Activated CD4-positive, alpha-beta T cell treated with anti-CD3 and anti-CD28 coated beads for 36 hours (primary cell): ENCODE results near the gene OR4K1. TPM values are rescaled to one million over a fixed set of nuclear protein-coding genes. Genes with fewer than 3 reads are reported as not detected.
A peak's percentile ranks its signal among the peaks of the same experiment; 100 is the strongest.
"Not testable (repeated sequence)": the region's sequence is repeated elsewhere in the genome, so short reads cannot be mapped to it uniquely, and the experiment has no call there.

Source experiments
- ATAC-seq: fragments of 200-7000 bp; cut with Tn5 transposase; one replicate; pipeline ENCODE4 v1.10.0; 2021; ENCODE audit warnings: mild to moderate bottlenecking, moderate library complexity
- CTCF ChIA-PET: fragments of 350-600 bp; sonication (Branson Sonifier 250); formaldehyde crosslinking; loops from one replicate; lab custom pipeline; 2021; ENCODE audit warnings: antibody characterized with exemption; lab: Charles Lee
- POLR2A ChIA-PET: fragments of 350-600 bp; sonication (Branson Sonifier 250); formaldehyde crosslinking; loops from one replicate; lab custom pipeline; 2021; ENCODE audit warnings: antibody characterized with exemption, inconsistent platforms; lab: Charles Lee
- DNase-seq: peaks from one replicate; pipeline ENCODE4 v3.0.0-alpha.2; 2020
- H3K27ac Mint-ChIP-seq: one replicate; pipeline ENCODE4 v1.8.0; 2021; ENCODE audit warnings: mixed read lengths
- H3K27me3 Mint-ChIP-seq: one replicate; pipeline ENCODE4 v1.8.0; 2021; ENCODE audit warnings: mixed read lengths
- H3K36me3 Mint-ChIP-seq: one replicate; pipeline ENCODE4 v1.8.0; 2021; ENCODE audit warnings: low read depth, mixed read lengths
- H3K4me1 Mint-ChIP-seq: one replicate; pipeline ENCODE4 v1.8.0; 2021; ENCODE audit warnings: mixed read lengths
- H3K4me3 Mint-ChIP-seq: one replicate; pipeline ENCODE4 v1.8.0; 2021; ENCODE audit warnings: mild to moderate bottlenecking, moderate library complexity, mixed read lengths
- H3K9me3 Mint-ChIP-seq: one replicate; pipeline ENCODE4 v1.8.0; 2021; ENCODE audit warnings: low read depth, mixed read lengths
- intact Hi-C, 2 experiments: fragments of 100-400 bp; cut with DNase I in 1 of 2; cut with micrococcal nuclease in 1 of 2; formaldehyde crosslinking; loops; one replicate each; pipeline versions ENCODE4 v1.14.2 to v1.15.1; 2022 to 2024; cut with DNase I, micrococcal nuclease
- total RNA-seq, 2 experiments: library from RNA; stranded (reverse); gene quantifications; one replicate each; pipeline ENCODE4 v1.2.3, GENCODE V29; 2021

Gene OR4K1
- total RNA-seq, 2 experiments from 2014 or later, result not detected

GRCh38 chr14:19947413-19948090, 16.8 kb downstream of the OR4K1 start:
- ATAC-seq, result no peak
- POLR2A ChIA-PET, result no interaction called here
- no peak overlapping the region for H3K4me3 Mint-ChIP-seq

GRCh38 chr14:19949218-19949617, 18.5 kb downstream of the OR4K1 start:
- H3K9me3 Mint-ChIP-seq, result peaks cover 2% of the 10 kb centered on the region
- POLR2A ChIA-PET, result no interaction called here
- no peak for DNase-seq
- no peaks in the 10 kb centered on the region for H3K4me1 Mint-ChIP-seq
- no peak overlapping the region for H3K27ac Mint-ChIP-seq
- no peak for ATAC-seq
- no peaks in the 10 kb centered on the region for H3K36me3 Mint-ChIP-seq
- H3K4me3 Mint-ChIP-seq, result no peak overlapping the region
- intact Hi-C loops, result no loop called here
- CTCF ChIA-PET, result no interaction called here
- no peaks in the 10 kb centered on the region for H3K27me3 Mint-ChIP-seq

More at GRCh38 chr14:19947413-19948090, 16.8 kb downstream of the OR4K1 start:
- intact Hi-C loops, result no loop called here
- Mint-ChIP-seq H3K4me1 (no peaks in the 10 kb centered on the region), H3K36me3 (no peaks in the 10 kb centered on the region), H3K27me3 (no peaks in the 10 kb centered on the region), H3K27ac (no peak overlapping the region), H3K9me3 (peaks cover 2% of the 10 kb centered on the region)
- no peak for DNase-seq
- CTCF ChIA-PET, result interaction anchor here (0.6 kb wide), 1 partner anchor 275 kb away, joined by 3 read pairs; no protein-coding TSS in a partner anchor

DNA sequence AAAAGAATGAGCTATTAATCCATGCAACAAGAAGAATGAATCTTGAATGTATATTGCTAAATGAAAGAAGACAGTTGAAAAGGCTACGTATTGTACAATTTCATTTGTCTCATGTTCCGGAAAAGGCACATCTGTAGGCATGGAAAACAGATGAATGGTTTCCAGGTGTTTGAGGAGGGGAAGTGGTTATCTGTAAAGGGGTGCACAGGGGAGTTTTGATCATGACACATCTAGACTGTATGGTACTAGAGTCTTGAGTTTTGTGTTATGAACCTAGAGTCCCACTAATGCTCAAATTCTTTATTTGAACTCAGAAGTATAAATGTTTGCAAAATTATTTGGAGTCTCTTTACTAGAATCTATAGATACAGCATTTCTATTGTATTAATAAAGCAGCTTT, 39.0 kb downstream of the OR4K1 start:
- intact Hi-C loops, POLR2A ChIA-PET, H3K4me3 Mint-ChIP-seq, DNase-seq, CTCF ChIA-PET, H3K27me3 Mint-ChIP-seq, H3K9me3 Mint-ChIP-seq, H3K36me3 Mint-ChIP-seq, ATAC-seq, H3K27ac Mint-ChIP-seq: not testable (repeated sequence)
- peaks cover 28% of the 10 kb centered on the region for H3K4me1 Mint-ChIP-seq

GRCh38 chr14:19974844-19975243, 44.1 kb downstream of the OR4K1 start:
- Mint-ChIP-seq H3K4me1 (peaks cover 32% of the 10 kb centered on the region), H3K27me3 (no peaks in the 10 kb centered on the region), H3K27ac (no peak overlapping the region), H3K4me3 (no peak overlapping the region), H3K9me3 (peaks cover 11% of the 10 kb centered on the region), H3K36me3 (no peaks in the 10 kb centered on the region)
- CTCF ChIA-PET, result no interaction called here
- DNase-seq (peak; percentile 6), ATAC-seq (peak; percentile 36)
- intact Hi-C loops, result no loop called here
- POLR2A ChIA-PET, result no interaction called here

- Mint-ChIP-seq H3K4me3 (no peak within 1 kb of the TSS), H3K27me3 (no peaks in the 10 kb centered on the region), H3K36me3 (no peaks in the 10 kb centered on the region), H3K27ac (no peak within 1 kb of the TSS), H3K4me1 (peaks cover 34% of the 10 kb centered on the region), H3K9me3 (peaks cover 12% of the 10 kb centered on the region)
- POLR2A ChIA-PET, result no interaction called here
- CTCF ChIA-PET, result no interaction called here
- DNase-seq (no peak), ATAC-seq (no peak)
- intact Hi-C loops, result no loop called here
Measured at GRCh38 chr14:19975291-19975690, 44.6 kb downstream of the OR4K1 start, which contains the start of gene OR4K15. Gene OR4K15, plus strand, starts transcription at chr14:19975591. Its CDS starts 0 bp downstream, at chr14:19975591.

Other genes with a start within 250 kb of the OR4K1 start
- gene OR11H2, start 217.0 kb upstream of the OR4K1 start, total RNA-seq, result not detected
- gene OR4Q3, start 187.3 kb upstream of the OR4K1 start, total RNA-seq, result not detected
- gene OR4M1, start 157.4 kb upstream of the OR4K1 start, total RNA-seq, result not detected
- not detected for gene OR4N2, start 127.1 kb upstream of the OR4K1 start, total RNA-seq
- gene OR4K2, start 55.8 kb upstream of the OR4K1 start, total RNA-seq, result not detected
- not detected for gene OR4K5, start 10.3 kb upstream of the OR4K1 start, total RNA-seq
- not detected for gene OR4K15, start 44.7 kb downstream of the OR4K1 start, total RNA-seq
- not detected for gene OR4Q2, start 71.2 kb downstream of the OR4K1 start, total RNA-seq
- not detected for gene OR4K14, start 88.4 kb downstream of the OR4K1 start, total RNA-seq
- gene OR4K13, start 105.1 kb downstream of the OR4K1 start, total RNA-seq, result not detected
- not detected for gene OR4L1, start 129.1 kb downstream of the OR4K1 start, total RNA-seq
- not detected for gene OR4K17, start 179.8 kb downstream of the OR4K1 start, total RNA-seq
- gene OR4N5, start 207.9 kb downstream of the OR4K1 start, total RNA-seq, result not detected